HUES6 (cell line): ENCODE results near the gene CPNE6.
"Not testable (repeated sequence)": the region's sequence is repeated elsewhere in the genome, so short reads cannot be mapped to it uniquely, and the experiment has no call there.

Source experiments
- H3K27ac ChIP-seq: 2 replicates; pipeline ENCODE4 v1.7.0; 2013; ENCODE audit warnings: low read depth, mild to moderate bottlenecking, low read length, inconsistent platforms
- H3K27me3 ChIP-seq: 2 replicates; pipeline ENCODE4 v1.6.1; 2013; ENCODE audit warnings: low read length; ENCODE audit not compliant: control insufficient read depth, insufficient read depth
- H3K36me3 ChIP-seq: 2 replicates; pipeline ENCODE4 v1.6.1; 2013; ENCODE audit warnings: low read length; ENCODE audit not compliant: control insufficient read depth, insufficient read depth
- H3K4me1 ChIP-seq: 2 replicates; pipeline ENCODE4 v1.6.1; 2013; ENCODE audit warnings: low read length; ENCODE audit not compliant: control insufficient read depth, insufficient read depth
- H3K4me3 ChIP-seq: 2 replicates; pipeline ENCODE4 v1.5.1; 2013; ENCODE audit warnings: low read depth, low read length
- H3K9ac ChIP-seq: one replicate; pipeline ENCODE4 v1.6.1; 2013; ENCODE audit warnings: mild to moderate bottlenecking, low read length
- H3K9me3 ChIP-seq: 2 replicates; pipeline ENCODE4 v1.6.1; 2013; ENCODE audit warnings: low read depth, low read length; ENCODE audit not compliant: control insufficient read depth, insufficient read depth

Gene CPNE6

DNA sequence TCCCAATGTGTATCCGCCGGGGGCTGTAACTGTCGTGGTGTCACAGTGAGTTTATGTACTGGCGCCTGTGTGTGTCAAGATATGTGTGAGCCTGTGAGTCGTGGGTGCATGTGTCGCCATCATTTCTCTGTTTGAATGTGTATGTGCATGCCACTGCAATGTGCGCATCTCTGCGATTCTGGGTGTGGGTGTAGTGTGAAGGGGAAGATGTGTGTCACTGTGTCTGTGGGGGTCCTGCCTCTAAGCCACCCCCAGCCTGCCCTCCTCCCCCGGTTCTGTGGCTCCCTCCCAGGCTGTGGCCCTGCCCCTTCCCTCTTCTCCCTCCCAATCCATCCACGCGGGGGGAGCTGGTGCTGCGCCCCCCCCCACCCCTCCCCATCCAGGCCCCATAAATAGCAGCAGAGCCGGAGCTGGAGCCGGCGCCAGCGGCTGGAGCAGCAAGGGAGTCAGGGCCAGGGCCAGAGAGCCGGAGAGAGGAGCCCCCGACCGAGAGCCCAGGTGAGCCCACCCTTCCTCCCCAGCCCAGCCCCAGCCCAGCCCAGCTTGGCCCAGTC lies at the start of gene CPNE6:
Gene CPNE6 (plus strand): TSS at position 419 of the 554 bp plus-strand sequence. CDS start 1,375 bp downstream, outside the sequence.
- H3K9ac ChIP-seq, result no peak within 1 kb of the TSS

GRCh38 chr14:24024939-24025418 lies 46.4 kb upstream of the CPNE6 start:
- not testable (repeated sequence) for H3K9ac ChIP-seq, H3K9me3 ChIP-seq, H3K27me3 ChIP-seq, H3K36me3 ChIP-seq, H3K4me3 ChIP-seq, H3K4me1 ChIP-seq, H3K27ac ChIP-seq

More for the DNA sequence above, at the start of gene CPNE6:
- H3K4me3 ChIP-seq, result no peak within 1 kb of the TSS
- no peaks in the 10 kb centered on the region for H3K36me3 ChIP-seq
- H3K27ac ChIP-seq, result no peak within 1 kb of the TSS
- no peaks in the 10 kb centered on the region for H3K9me3 ChIP-seq
- peaks cover 14% of the 10 kb centered on the region; the same call in 1 of the 2 replicates for H3K27me3 ChIP-seq
- no peaks in the 10 kb centered on the region for H3K4me1 ChIP-seq

DNA sequence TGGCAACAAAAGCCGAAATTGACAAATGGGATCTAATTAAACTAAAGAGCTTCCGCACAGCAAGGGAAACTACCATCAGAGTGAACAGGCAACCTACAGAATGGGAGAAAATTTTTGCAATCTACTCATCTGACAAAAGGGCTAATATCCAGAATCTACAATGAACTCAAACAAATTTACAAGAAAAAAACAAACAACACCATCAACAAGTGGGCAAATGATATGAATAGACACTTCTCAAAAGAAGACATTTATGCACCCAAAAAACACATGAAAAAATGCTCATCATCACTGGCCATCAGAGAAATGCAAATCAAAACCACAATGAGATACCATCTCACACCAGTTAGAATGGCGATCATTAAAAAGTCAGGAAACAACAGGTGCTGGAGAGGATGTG lies 41.7 kb upstream of the CPNE6 start:
- H3K27me3 ChIP-seq, H3K4me3 ChIP-seq, H3K9me3 ChIP-seq, H3K4me1 ChIP-seq, H3K27ac ChIP-seq, H3K36me3 ChIP-seq, H3K9ac ChIP-seq: not testable (repeated sequence)

GRCh38 chr14:24031331-24031730 lies 40.0 kb upstream of the CPNE6 start:
- not testable (repeated sequence) for H3K4me1 ChIP-seq, H3K36me3 ChIP-seq, H3K9me3 ChIP-seq, H3K27ac ChIP-seq, H3K4me3 ChIP-seq, H3K9ac ChIP-seq, H3K27me3 ChIP-seq

- H3K9me3 ChIP-seq, result peaks cover 7% of the 10 kb centered on the region
- H3K4me1 ChIP-seq, result 0 out of 2 replicates have a peak, but pooled peaks cover 3% of the 10 kb centered on the region
- no peak overlapping the region for H3K27ac ChIP-seq
- no peak overlapping the region for H3K9ac ChIP-seq
- H3K36me3 ChIP-seq, result no peaks in the 10 kb centered on the region
- no peaks in the 10 kb centered on the region for H3K27me3 ChIP-seq
- no peak overlapping the region for H3K4me3 ChIP-seq
These were observed 38.5 kb upstream of the CPNE6 start for GRCh38 chr14:24032727-24033418.

- H3K9ac ChIP-seq, H3K27ac ChIP-seq, H3K36me3 ChIP-seq, H3K4me1 ChIP-seq, H3K27me3 ChIP-seq, H3K9me3 ChIP-seq: not testable (repeated sequence)
- H3K4me3 ChIP-seq, result peak overlapping the region; percentile 91
These were observed 35.6 kb upstream of the CPNE6 start for GRCh38 chr14:24035769-24036168.

GRCh38 chr14:24036169-24036962 lies 35.0 kb upstream of the CPNE6 start:
- Histone ChIP-seq H3K36me3 (no peaks in the 10 kb centered on the region), H3K9ac (peak overlapping the region; percentile 69), H3K4me1 (0 out of 2 replicates have a peak, but pooled peaks cover 3% of the 10 kb centered on the region), H3K27me3 (no peaks in the 10 kb centered on the region), H3K9me3 (peaks cover 7% of the 10 kb centered on the region), H3K27ac (no peak overlapping the region), H3K4me3 (peak overlapping the region; percentile 91)

DNA sequence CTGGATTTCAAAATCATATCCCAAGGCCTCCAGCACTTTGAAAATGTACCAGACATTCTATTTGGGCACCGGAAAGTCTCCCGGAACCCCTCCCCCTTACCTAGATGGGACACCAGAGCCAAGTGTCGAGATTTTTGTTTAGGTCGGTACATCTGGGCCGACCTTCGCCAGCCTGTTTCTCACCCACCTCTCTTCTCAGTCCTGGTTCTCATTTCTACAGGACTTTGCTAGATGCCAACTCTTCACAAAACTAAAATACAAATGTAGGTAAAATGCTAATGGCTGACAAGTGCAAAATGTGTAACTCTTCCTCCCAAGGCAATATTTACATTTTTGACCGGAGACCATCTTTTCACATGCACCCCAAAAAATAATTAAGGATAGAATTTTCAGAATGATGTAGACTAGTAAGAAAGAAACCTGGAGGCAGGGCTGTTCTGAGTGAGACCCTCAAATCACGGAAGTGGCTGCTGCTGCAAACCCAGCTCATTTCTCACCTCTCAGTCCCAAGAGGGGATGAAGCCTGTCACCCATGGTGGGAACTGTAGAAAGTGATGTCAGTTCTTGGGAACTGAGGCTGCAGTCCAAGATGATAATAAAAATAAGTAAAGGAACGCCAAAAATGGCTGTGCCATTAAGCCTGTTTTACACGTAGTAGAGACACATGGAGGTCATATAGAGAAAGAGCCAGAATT lies 34.3 kb upstream of the CPNE6 start:
- H3K4me1 ChIP-seq, H3K27me3 ChIP-seq, H3K27ac ChIP-seq, H3K9me3 ChIP-seq, H3K36me3 ChIP-seq, H3K9ac ChIP-seq: not testable (repeated sequence)
- peak overlapping the region; percentile 91 for H3K4me3 ChIP-seq

DNA sequence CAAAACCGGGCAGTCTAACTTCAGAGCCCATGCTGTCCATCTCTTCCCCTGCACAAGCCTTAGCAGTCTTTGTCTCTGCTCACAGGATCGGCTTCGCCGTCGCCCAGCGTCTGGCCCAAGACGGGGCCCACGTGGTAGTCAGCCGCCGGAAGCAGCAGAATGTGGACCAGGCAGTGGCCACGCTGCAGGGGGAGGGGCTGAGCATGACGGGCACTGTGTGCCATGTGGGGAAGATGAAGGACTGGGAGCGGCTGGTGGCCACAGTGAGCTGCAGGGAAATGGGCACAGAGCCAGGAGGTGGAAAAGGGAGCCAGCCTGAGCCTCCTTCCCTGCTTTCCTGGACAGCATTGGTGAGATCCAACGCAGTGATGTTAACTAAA lies 33.7 kb upstream of the CPNE6 start:
- Histone ChIP-seq H3K27ac (no peak overlapping the region), H3K27me3 (peaks cover 3% of the 10 kb centered on the region; the same call in 1 of the 2 replicates), H3K9ac (no peak overlapping the region), H3K4me3 (no peak overlapping the region), H3K36me3 (no peaks in the 10 kb centered on the region), H3K4me1 (0 out of 2 replicates have a peak, but pooled peaks cover 3% of the 10 kb centered on the region), H3K9me3 (peaks cover 4% of the 10 kb centered on the region)

DNA sequence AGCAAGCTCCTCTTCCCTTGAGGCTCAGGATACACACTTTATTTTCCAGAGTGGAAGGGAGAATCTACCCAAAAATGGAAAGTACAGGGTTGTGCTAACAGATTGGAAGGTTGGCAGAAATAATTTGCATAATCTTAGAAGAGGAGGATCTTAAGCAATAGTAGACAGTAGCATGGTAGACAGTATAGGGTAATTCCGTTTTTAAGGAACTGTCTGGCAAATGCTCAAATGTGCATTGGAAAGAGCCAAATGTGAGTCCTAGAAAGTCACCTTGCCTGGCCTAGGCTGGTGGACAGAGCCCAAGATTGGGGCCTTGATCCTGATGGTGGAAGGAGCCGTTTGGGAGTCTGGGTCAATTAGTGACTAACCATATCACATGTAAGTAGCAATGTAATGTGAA lies 32.7 kb upstream of the CPNE6 start:
- Histone ChIP-seq H3K27ac (no peak overlapping the region), H3K9ac (no peak overlapping the region), H3K4me3 (no peak overlapping the region), H3K4me1 (0 out of 2 replicates have a peak, but pooled peaks cover 3% of the 10 kb centered on the region), H3K9me3 (no peaks in the 10 kb centered on the region), H3K27me3 (peaks cover 4% of the 10 kb centered on the region; the same call in 1 of the 2 replicates), H3K36me3 (no peaks in the 10 kb centered on the region)
